Osteoblast (primary cell): ENCODE measurements around the gene MAMDC2. TPM values are rescaled to one million over a fixed set of nuclear protein-coding genes. Genes with fewer than 3 reads are reported as not detected.

ENCODE experiments used
- DNase-seq: peaks from one replicate; pipeline ENCODE4 v3.0.0; 2011; ENCODE audit warnings: low spot score, mixed read lengths; ENCODE audit not compliant: insufficient read length; ENCODE audit errors: missing footprints
- H2AFZ ChIP-seq: 2 replicates; pipeline ENCODE4 v1.6.0; 2011; ENCODE audit warnings: mild to moderate bottlenecking, low read length
- H3K27ac ChIP-seq: 2 replicates; pipeline ENCODE4 v1.5.1; 2011; ENCODE audit warnings: mild to moderate bottlenecking, low read depth, low read length, moderate library complexity
- H3K27me3 ChIP-seq: 2 replicates; pipeline ENCODE4 v1.6.0; 2012; ENCODE audit warnings: mild to moderate bottlenecking, control low read depth, inconsistent platforms, low read length, moderate library complexity; ENCODE audit not compliant: insufficient read depth
- H3K36me3 ChIP-seq: 2 replicates; pipeline ENCODE4 v1.5.1; 2011; ENCODE audit warnings: mild to moderate bottlenecking, low read length, control low read depth, moderate library complexity; ENCODE audit not compliant: insufficient read depth
- H3K4me1 ChIP-seq: 2 replicates; pipeline ENCODE4 v1.5.1; 2011; ENCODE audit warnings: mild to moderate bottlenecking, low read length, control low read depth, moderate library complexity; ENCODE audit not compliant: insufficient read depth
- H3K4me2 ChIP-seq: 2 replicates; pipeline ENCODE4 v1.6.0; 2011; ENCODE audit warnings: mild to moderate bottlenecking, low read length; ENCODE audit not compliant: insufficient read depth
- H3K4me3 ChIP-seq: fragments of 200-600 bp; sonication (generic); 3 replicates; pipeline ENCODE4 v1.5.1; 2012; ENCODE audit warnings: mild to moderate bottlenecking, low read length, inconsistent platforms; ENCODE audit not compliant: insufficient read depth
- H3K79me2 ChIP-seq: 2 replicates; pipeline ENCODE4 v1.6.0; 2012; ENCODE audit warnings: mild to moderate bottlenecking, low read length, control low read depth, inconsistent platforms; ENCODE audit not compliant: insufficient read depth
- H3K9me3 ChIP-seq: 2 replicates; pipeline ENCODE4 v1.5.1; 2011; ENCODE audit warnings: low read depth, low read length, control low read depth
- H4K20me1 ChIP-seq: 2 replicates; pipeline ENCODE4 v1.6.0; 2012; ENCODE audit warnings: mild to moderate bottlenecking, low read length, control low read depth; ENCODE audit not compliant: insufficient read depth
- total RNA-seq: library from RNA; depleted of rRNA; stranded (reverse); fragments of >200 nt; gene quantifications from 2 replicates; pipeline ENCODE4 v1.2.3, GENCODE V29; 2012
- TF ChIP-seq, protein P1 (sequence below): IDR thresholded peaks from 2 replicates; pipeline ENCODE4 v1.5.1; 2011; ENCODE audit warnings: mild to moderate bottlenecking, low read depth, low read length, moderate library complexity; ENCODE audit errors: extremely low read depth

MAMDC2 gene
- total RNA-seq, 1 donor, result 1.4 TPM

DNA sequence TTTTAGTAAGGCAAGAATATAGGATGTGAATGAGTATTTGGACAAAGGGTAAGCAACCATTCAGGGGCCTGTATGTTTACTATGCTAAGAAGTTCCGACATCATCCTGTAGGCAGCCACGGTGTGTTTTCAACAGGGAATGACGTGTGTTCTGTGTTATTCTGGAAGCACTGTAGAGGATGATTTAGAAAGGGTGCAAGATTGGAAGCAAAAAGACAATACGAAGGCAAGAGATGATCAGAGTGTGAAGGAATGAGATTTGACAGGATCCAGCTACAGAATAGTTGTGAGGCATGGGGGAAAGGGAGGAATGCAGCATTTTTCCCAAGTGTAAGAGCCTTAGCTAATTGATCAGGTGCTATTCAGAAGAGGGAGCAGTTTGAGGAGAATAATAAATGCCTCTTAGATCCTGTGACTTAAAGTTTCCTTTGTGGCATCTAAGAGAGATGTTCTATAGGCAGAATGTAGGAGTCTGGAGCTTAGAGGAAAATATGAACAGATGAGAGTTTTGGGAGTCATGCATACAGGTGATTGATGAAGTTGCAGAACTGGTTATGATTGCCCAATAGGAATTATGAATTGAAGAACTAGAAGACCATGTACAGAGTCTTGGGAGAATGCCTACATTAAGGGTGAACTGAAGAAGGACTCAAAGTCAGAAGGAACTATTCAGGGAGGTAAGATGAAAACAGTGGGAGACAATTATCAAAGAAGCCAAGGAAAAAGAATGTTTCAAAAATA, 217.7 kb downstream of the MAMDC2 start:
- peaks cover 81% of the 10 kb centered on the region for H3K79me2 ChIP-seq
- TF ChIP-seq, protein P1, sequence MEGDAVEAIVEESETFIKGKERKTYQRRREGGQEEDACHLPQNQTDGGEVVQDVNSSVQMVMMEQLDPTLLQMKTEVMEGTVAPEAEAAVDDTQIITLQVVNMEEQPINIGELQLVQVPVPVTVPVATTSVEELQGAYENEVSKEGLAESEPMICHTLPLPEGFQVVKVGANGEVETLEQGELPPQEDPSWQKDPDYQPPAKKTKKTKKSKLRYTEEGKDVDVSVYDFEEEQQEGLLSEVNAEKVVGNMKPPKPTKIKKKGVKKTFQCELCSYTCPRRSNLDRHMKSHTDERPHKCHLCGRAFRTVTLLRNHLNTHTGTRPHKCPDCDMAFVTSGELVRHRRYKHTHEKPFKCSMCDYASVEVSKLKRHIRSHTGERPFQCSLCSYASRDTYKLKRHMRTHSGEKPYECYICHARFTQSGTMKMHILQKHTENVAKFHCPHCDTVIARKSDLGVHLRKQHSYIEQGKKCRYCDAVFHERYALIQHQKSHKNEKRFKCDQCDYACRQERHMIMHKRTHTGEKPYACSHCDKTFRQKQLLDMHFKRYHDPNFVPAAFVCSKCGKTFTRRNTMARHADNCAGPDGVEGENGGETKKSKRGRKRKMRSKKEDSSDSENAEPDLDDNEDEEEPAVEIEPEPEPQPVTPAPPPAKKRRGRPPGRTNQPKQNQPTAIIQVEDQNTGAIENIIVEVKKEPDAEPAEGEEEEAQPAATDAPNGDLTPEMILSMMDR, result no peak
- H3K27ac ChIP-seq, result peak overlapping the region; percentile 99
- peak overlapping the region; percentile 90 for H3K4me2 ChIP-seq
- peaks cover 49% of the 10 kb centered on the region for H3K36me3 ChIP-seq
- no peak overlapping the region for H2AFZ ChIP-seq
- no peaks in the 10 kb centered on the region for H3K27me3 ChIP-seq
- no peaks in the 10 kb centered on the region for H3K9me3 ChIP-seq
- peaks cover 52% of the 10 kb centered on the region for H3K4me1 ChIP-seq
- peak overlapping the region; percentile 3 for H3K4me3 ChIP-seq
- peaks cover 20% of the 10 kb centered on the region for H4K20me1 ChIP-seq
- no peak for DNase-seq

DNA sequence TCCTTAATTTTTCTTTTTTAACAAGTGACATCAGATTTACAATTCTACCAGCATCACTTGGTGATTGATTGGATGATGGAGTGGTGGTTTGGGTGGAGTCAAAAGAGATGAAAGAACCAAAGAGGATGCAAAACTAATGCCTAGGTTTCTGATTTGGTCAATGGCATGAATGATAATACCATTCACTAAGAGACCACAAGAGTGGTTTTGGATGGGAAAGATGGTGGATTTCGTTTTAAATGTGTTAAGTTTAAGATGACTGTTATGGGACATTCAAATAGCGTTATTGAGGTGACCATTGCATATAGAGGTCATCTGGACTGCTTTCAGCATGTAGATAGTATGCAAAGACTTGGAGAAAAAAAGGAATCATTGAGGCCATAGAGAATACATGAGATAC, 218.7 kb downstream of the MAMDC2 start:
- peak overlapping the region; percentile 56 for H3K4me2 ChIP-seq
- peaks cover 20% of the 10 kb centered on the region for H4K20me1 ChIP-seq
- peaks cover 59% of the 10 kb centered on the region for H3K36me3 ChIP-seq
- no peak overlapping the region for H2AFZ ChIP-seq
- peak overlapping the region; percentile 1 for H3K4me3 ChIP-seq
- H3K27me3 ChIP-seq, result no peaks in the 10 kb centered on the region
- no peaks in the 10 kb centered on the region for H3K9me3 ChIP-seq
- peaks cover 41% of the 10 kb centered on the region for H3K4me1 ChIP-seq
- DNase-seq, result peak; percentile 50
- TF ChIP-seq, protein P1, result no peak
- peaks cover 89% of the 10 kb centered on the region for H3K79me2 ChIP-seq
- peak overlapping the region; percentile 84 for H3K27ac ChIP-seq

DNA sequence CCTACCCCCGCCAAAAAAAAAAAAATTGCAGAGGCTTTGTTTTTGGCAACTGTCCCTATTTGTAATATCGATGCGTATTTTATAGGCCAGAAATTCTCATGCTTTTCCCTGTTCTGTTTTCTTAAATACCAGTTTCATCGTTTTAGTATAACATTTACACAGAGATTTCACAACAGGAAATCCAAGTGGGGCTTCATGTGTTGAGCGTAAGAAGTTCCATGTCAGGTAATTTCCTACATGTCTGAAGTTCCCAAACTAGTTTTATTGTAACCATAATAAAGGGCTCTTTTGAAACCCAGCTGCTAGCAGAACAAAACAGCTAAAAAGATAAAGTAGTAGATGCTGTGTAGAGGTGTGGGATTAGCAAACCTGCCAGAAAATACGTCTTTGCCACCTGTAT, 219.3 kb downstream of the MAMDC2 start:
- Histone ChIP-seq H3K4me2 (peak overlapping the region; percentile 56), H3K4me3 (peak overlapping the region; percentile 1)
- DNase-seq, result no peak

DNA sequence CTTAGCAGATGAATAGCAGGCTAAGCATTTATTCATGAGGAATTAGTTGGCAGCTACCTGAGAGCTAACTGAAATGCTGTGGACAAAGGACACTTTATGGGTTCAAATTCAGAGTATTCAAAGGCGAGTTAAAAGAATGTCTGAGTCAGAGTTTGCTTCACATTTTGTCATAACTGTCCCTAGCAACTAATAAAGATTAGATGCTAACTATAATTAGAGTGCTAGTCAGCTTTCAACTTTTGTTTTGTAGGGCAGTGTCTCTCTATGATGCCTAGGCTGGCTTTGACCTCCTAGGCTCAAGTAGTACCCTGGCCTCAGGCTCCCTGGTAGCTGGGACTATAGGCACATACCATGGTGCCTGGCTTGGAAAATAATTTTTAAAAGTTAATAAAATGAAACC, 219.8 kb downstream of the MAMDC2 start:
- TF ChIP-seq, protein P1, result no peak
- Histone ChIP-seq H3K4me1 (peaks cover 30% of the 10 kb centered on the region), H4K20me1 (peaks cover 20% of the 10 kb centered on the region), H3K27me3 (no peaks in the 10 kb centered on the region), H3K27ac (peak overlapping the region; percentile 84), H2AFZ (no peak overlapping the region), H3K36me3 (peaks cover 64% of the 10 kb centered on the region), H3K4me3 (no peak overlapping the region), H3K79me2 (peaks cover 87% of the 10 kb centered on the region), H3K4me2 (peak overlapping the region; percentile 56), H3K9me3 (no peaks in the 10 kb centered on the region)
- peak; percentile 72 for DNase-seq

More for the DNA sequence above, 219.3 kb downstream of the MAMDC2 start:
- TF ChIP-seq, protein P1, result no peak
- Histone ChIP-seq H3K9me3 (no peaks in the 10 kb centered on the region), H3K36me3 (peaks cover 64% of the 10 kb centered on the region), H3K4me1 (peaks cover 35% of the 10 kb centered on the region), H2AFZ (no peak overlapping the region), H4K20me1 (peaks cover 20% of the 10 kb centered on the region), H3K27me3 (no peaks in the 10 kb centered on the region), H3K79me2 (peaks cover 90% of the 10 kb centered on the region), H3K27ac (peak overlapping the region; percentile 84)
